A673 (cell line): ENCODE data around the gene CYP1A2. TPM values are rescaled to one million over a fixed set of nuclear protein-coding genes. Genes with fewer than 3 reads are reported as not detected.
"Not testable (repeated sequence)": the region's sequence is repeated elsewhere in the genome, so short reads cannot be mapped to it uniquely, and the experiment has no call there.

Experiments
- BruUV-seq: library from RNA; stranded (reverse); fragments of 400-500 nt; replicated peaks from 2 replicates; lab custom pipeline; 2021; lab: Mats Ljungman, UMichigan
- CTCF ChIA-PET: fragments of 300-600 bp; sonication (Branson Sonifier 250); formaldehyde crosslinking; loops from one replicate; lab custom pipeline; 2022; ENCODE audit warnings: antibody characterized with exemption; lab: Charles Lee
- POLR2A ChIA-PET: fragments of 300-600 bp; sonication (Branson Sonifier 250); formaldehyde crosslinking; loops from one replicate; lab custom pipeline; 2022; ENCODE audit warnings: antibody characterized with exemption; ENCODE audit not compliant: low non-redundant PET; lab: Charles Lee
- DNase-seq: peaks from one replicate; pipeline ENCODE4 v3.0.0-alpha.2; 2015; ENCODE audit warnings: low spot score
- H3K27ac ChIP-seq: fragments of 200-600 bp; sonication (generic); 2 replicates; pipeline ENCODE4 v1.5.1; 2016; ENCODE audit warnings: mixed run types, low read depth, mild to moderate bottlenecking, mixed read lengths, antibody characterized with exemption, low read length; ENCODE audit not compliant: poor library complexity, severe bottlenecking
- H3K27me3 ChIP-seq: fragments of 200-600 bp; sonication (generic); replicated peaks from 2 replicates; pipeline ENCODE4 v1.6.1; 2017; ENCODE audit warnings: mixed run types, low read depth, mild to moderate bottlenecking, mixed read lengths, antibody characterized with exemption, low read length; ENCODE audit not compliant: insufficient read depth, poor library complexity
- H3K36me3 ChIP-seq: fragments of 200-600 bp; sonication (generic); 2 replicates; pipeline ENCODE4 v1.6.1; 2016; ENCODE audit warnings: mixed run types, mild to moderate bottlenecking, mixed read lengths, antibody characterized with exemption, low read length; ENCODE audit not compliant: insufficient read depth, poor library complexity, severe bottlenecking
- H3K4me1 ChIP-seq: fragments of 200-600 bp; sonication (generic); 2 replicates; pipeline ENCODE4 v1.6.1; 2017; ENCODE audit warnings: mixed run types, mild to moderate bottlenecking, mixed read lengths, antibody characterized with exemption, low read length; ENCODE audit not compliant: insufficient read depth, poor library complexity, severe bottlenecking
- H3K4me3 ChIP-seq: fragments of 200-600 bp; sonication (generic); 2 replicates; pipeline ENCODE4 v1.5.1; 2016; ENCODE audit warnings: low read depth, mixed run types, mild to moderate bottlenecking, mixed read lengths, low read length; ENCODE audit not compliant: poor library complexity, severe bottlenecking
- H3K9me3 ChIP-seq: fragments of 200-600 bp; sonication (generic); 2 replicates; pipeline ENCODE4 v1.6.1; 2016; ENCODE audit warnings: mixed run types, low read depth, mild to moderate bottlenecking, mixed read lengths, antibody characterized with exemption, low read length; ENCODE audit not compliant: poor library complexity, severe bottlenecking
- CTCF ChIP-seq: fragments of 300-800, 200-600 bp; sonication (generic); conservative IDR thresholded peaks from 2 replicates; pipeline ENCODE4 v1.5.1; 2017; ENCODE audit warnings: low read depth, mild to moderate bottlenecking, antibody characterized with exemption, low read length, moderate library complexity, mixed read lengths
- EZH2 ChIP-seq: fragments of 200-600 bp; sonication (generic); IDR thresholded peaks from 2 replicates; pipeline ENCODE4 v1.6.1; 2017; ENCODE audit warnings: borderline replicate concordance, low read depth, mild to moderate bottlenecking, mixed read lengths, antibody characterized with exemption, low read length; ENCODE audit not compliant: poor library complexity, severe bottlenecking
- intact Hi-C: fragments of 100-400 bp; cut with micrococcal nuclease; formaldehyde crosslinking; loops from one replicate; pipeline ENCODE4 v1.10.0; 2022; ENCODE audit not compliant: unreplicated experiment
- total RNA-seq: library from RNA; stranded (reverse); gene quantifications from 2 replicates; pipeline ENCODE4 v1.2.3, GENCODE V29; 2021

The CYP1A2 gene
- total RNA-seq, 1 experiment from 2014 or later: not detected

- BruUV-seq: TSS peak; percentile 29
- intact Hi-C loops: no loop called here
- Histone ChIP-seq H3K4me1 (peaks cover 70% of the 10 kb centered on the region), H3K36me3 (peaks cover 7% of the 10 kb centered on the region), H3K9me3 (no peaks in the 10 kb centered on the region), H3K27ac (peak overlapping the region; percentile 42), H3K4me3 (no peak overlapping the region), H3K27me3 (no peaks in the 10 kb centered on the region)
- ChIA-PET POLR2A (no interaction called here), CTCF (interaction anchor here (2.9 kb wide), 1 partner anchor 16 kb away, joined by 8 read pairs; no protein-coding TSS in a partner anchor)
- TF ChIP-seq EZH2 (no peak), CTCF (no peak)
- no peak for DNase-seq
These were observed 36.0 kb downstream of the CYP1A2 start for GRCh38 chr15:74784426-74785193.

- CTCF ChIA-PET: interaction anchor here (0.6 to 1.0 kb wide), 2 partner anchors 115 to 901 kb away, joined by 4 to 8 read pairs; no protein-coding TSS in a partner anchor
- Histone ChIP-seq H3K4me3 (no peak overlapping the region), H3K27me3 (no peaks in the 10 kb centered on the region), H3K27ac (peak overlapping the region; percentile 23), H3K4me1 (peaks cover 71% of the 10 kb centered on the region), H3K9me3 (no peaks in the 10 kb centered on the region), H3K36me3 (peaks cover 8% of the 10 kb centered on the region)
- POLR2A ChIA-PET: no interaction called here
- TF ChIP-seq EZH2 (no peak), CTCF (no peak)
- DNase-seq: no peak
- BruUV-seq: no TSS peak
- intact Hi-C loops: no loop called here
These were observed 36.8 kb downstream of the CYP1A2 start for GRCh38 chr15:74785194-74786032.

GRCh38 chr15:74786081-74786480, 37.4 kb downstream of the CYP1A2 start:
- H3K4me1 ChIP-seq: peaks cover 71% of the 10 kb centered on the region
- H3K36me3 ChIP-seq, intact Hi-C loops, H3K27me3 ChIP-seq, H3K27ac ChIP-seq, BruUV-seq, DNase-seq, H3K9me3 ChIP-seq, POLR2A ChIA-PET, H3K4me3 ChIP-seq: not testable (repeated sequence)
- CTCF ChIA-PET: interaction anchor here (1.0 kb wide), 2 partner anchors 9 to 115 kb away, joined by 4 to 8 read pairs; no protein-coding TSS in a partner anchor
